ENCODE data around the gene AHSG. TPM values are rescaled to one million over a fixed set of nuclear protein-coding genes. Genes with fewer than 3 reads are reported as not detected.
A peak's percentile ranks its signal among the peaks of the same experiment; 100 is the strongest.

Gene AHSG
- total RNA-seq, 1 donor from 2014 or later = not detected

DNA sequence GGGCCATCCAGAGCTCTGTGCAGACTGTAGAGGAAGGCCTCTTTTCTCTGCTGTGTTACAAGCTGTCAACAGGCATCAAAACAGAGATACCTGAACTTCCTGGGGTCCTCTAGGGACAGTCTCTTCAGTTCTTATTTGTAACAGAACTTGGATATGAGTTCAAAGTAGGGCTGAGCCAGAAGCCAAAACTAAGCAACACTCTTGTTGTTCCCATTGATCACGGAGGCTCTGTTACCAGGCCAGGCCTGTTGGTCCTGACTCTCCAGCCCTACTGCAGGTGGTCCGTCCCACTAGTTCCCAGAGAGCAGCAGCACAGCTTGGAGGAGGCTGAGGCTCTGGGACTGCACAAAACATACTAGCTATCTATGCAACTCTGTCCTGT, 13.1 kb upstream of the AHSG start:
- DNase-seq (ENCODE audit: low read depth) = no peak
- H2AFZ ChIP-seq (ENCODE audit: low read depth, low read length) = no peak overlapping the region
- FAIRE-seq = no peak

DNA sequence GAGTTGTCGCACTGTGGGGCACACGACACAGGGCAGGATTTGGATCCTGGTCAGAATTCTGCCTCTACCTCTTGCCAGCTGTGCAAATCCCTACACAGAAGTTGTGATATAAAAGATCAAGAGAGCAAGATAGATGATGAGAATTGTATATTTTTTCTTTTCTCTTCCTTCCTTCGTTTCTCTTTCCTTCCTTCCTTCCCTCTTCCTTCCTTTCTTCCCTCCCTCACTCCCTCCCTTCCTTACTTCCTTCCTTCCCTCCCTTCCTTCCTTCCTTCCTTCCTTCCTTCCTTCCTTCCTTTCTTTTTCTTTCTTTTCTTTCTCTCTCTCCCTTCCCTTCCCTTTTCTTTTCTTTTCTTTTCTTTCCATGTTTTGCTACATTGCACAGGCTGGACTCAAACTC, 12.0 kb upstream of the AHSG start:
- Histone ChIP-seq H3K9ac (ENCODE audit: low read length) (no peak overlapping the region), H3K27ac (ENCODE audit: low read depth, low read length) (no peak overlapping the region), H3K79me2 (ENCODE audit: insufficient read depth, low read length) (no peaks in the 10 kb centered on the region), H3K9me3 (ENCODE audit: insufficient read depth, low read depth, low read length) (no peaks in the 10 kb centered on the region), H3K36me3 (ENCODE audit: insufficient read depth, low read length) (no peaks in the 10 kb centered on the region), H4K20me1 (ENCODE audit: insufficient read depth, low read length) (no peaks in the 10 kb centered on the region), H2AFZ (ENCODE audit: low read depth, low read length) (no peak overlapping the region), H3K4me2 (ENCODE audit: low read length) (no peak overlapping the region), H3K4me1 (ENCODE audit: insufficient read depth, low read length) (peaks cover 6% of the 10 kb centered on the region), H3K4me3 (ENCODE audit: insufficient read depth, low read depth, low read length) (no peak overlapping the region), H3K27me3 (ENCODE audit: insufficient read depth, low read length) (peaks cover 2% of the 10 kb centered on the region)
- no peak for TF ChIP-seq EZH2 (IDR thresholded peaks at IDR 0.05; ENCODE audit: insufficient read depth, low read length)
- TF ChIP-seq, protein P1, sequence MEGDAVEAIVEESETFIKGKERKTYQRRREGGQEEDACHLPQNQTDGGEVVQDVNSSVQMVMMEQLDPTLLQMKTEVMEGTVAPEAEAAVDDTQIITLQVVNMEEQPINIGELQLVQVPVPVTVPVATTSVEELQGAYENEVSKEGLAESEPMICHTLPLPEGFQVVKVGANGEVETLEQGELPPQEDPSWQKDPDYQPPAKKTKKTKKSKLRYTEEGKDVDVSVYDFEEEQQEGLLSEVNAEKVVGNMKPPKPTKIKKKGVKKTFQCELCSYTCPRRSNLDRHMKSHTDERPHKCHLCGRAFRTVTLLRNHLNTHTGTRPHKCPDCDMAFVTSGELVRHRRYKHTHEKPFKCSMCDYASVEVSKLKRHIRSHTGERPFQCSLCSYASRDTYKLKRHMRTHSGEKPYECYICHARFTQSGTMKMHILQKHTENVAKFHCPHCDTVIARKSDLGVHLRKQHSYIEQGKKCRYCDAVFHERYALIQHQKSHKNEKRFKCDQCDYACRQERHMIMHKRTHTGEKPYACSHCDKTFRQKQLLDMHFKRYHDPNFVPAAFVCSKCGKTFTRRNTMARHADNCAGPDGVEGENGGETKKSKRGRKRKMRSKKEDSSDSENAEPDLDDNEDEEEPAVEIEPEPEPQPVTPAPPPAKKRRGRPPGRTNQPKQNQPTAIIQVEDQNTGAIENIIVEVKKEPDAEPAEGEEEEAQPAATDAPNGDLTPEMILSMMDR (IDR thresholded peaks at IDR 0.05; ENCODE audit: insufficient read depth, low read depth, low read length) = no peak
- Mint-ChIP-seq H3K4me1 (ENCODE audit: low read depth, unreplicated experiment) (peaks cover 13% of the 10 kb centered on the region), H3K9me3 (ENCODE audit: unreplicated experiment) (no peaks in the 10 kb centered on the region), H3K27ac (ENCODE audit: unreplicated experiment) (no peak overlapping the region), H3K4me3 (ENCODE audit: unreplicated experiment) (no peak overlapping the region), H3K27me3 (ENCODE audit: low read depth, unreplicated experiment) (peaks cover 12% of the 10 kb centered on the region), H3K36me3 (ENCODE audit: low read depth, unreplicated experiment) (no peaks in the 10 kb centered on the region)
- FAIRE-seq (no peak), DNase-seq (ENCODE audit: low read depth) (no peak)

More for the DNA sequence above, 13.1 kb upstream of the AHSG start:
- H3K4me3 ChIP-seq (ENCODE audit: insufficient read depth, low read depth, low read length) = no peak overlapping the region
- Mint-ChIP-seq H3K4me1 (ENCODE audit: low read depth, unreplicated experiment) (peaks cover 13% of the 10 kb centered on the region), H3K4me3 (ENCODE audit: unreplicated experiment) (no peak overlapping the region), H3K9me3 (ENCODE audit: unreplicated experiment) (no peaks in the 10 kb centered on the region), H3K36me3 (ENCODE audit: low read depth, unreplicated experiment) (no peaks in the 10 kb centered on the region), H3K27me3 (ENCODE audit: low read depth, unreplicated experiment) (peaks cover 6% of the 10 kb centered on the region), H3K27ac (ENCODE audit: unreplicated experiment) (no peak overlapping the region)
- H3K9ac ChIP-seq (ENCODE audit: low read length) = no peak overlapping the region
- TF ChIP-seq EZH2 (IDR thresholded peaks at IDR 0.05; ENCODE audit: insufficient read depth, low read length) = no peak
- TF ChIP-seq, protein P1 (IDR thresholded peaks at IDR 0.05; ENCODE audit: insufficient read depth, low read depth, low read length) = no peak
- no peaks in the 10 kb centered on the region for H3K9me3 ChIP-seq (ENCODE audit: insufficient read depth, low read depth, low read length)
- H4K20me1 ChIP-seq (ENCODE audit: insufficient read depth, low read length) = no peaks in the 10 kb centered on the region
- no peak overlapping the region for H3K27ac ChIP-seq (ENCODE audit: low read depth, low read length)
- H3K4me1 ChIP-seq (ENCODE audit: insufficient read depth, low read length) = peaks cover 6% of the 10 kb centered on the region
- no peaks in the 10 kb centered on the region for H3K36me3 ChIP-seq (ENCODE audit: insufficient read depth, low read length)
- no peaks in the 10 kb centered on the region for H3K79me2 ChIP-seq (ENCODE audit: insufficient read depth, low read length)
- peaks cover 2% of the 10 kb centered on the region for H3K27me3 ChIP-seq (ENCODE audit: insufficient read depth, low read length)
- H3K4me2 ChIP-seq (ENCODE audit: low read length) = no peak overlapping the region

DNA sequence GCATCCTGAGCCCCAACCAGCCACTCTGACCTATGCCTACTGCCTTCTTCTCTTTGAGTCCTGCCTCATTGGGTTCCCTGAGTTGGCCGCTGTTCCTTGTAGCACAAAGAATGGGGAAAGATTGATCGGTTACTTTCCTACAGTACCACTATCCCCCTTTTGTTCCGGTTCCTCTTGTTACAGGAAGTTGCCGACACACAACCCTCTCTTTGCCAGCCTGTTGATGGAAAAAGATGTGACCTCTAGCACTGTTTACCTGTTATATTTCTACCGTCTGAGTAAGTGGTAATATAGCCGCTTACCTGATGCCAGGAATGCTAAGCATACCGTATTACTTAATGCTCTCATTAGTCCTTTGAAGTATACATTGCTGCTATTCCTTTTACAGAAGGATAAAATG, 9.7 kb upstream of the AHSG start:
- no peak for TF ChIP-seq EZH2 (IDR thresholded peaks at IDR 0.05; ENCODE audit: insufficient read depth, low read length)
- TF ChIP-seq, protein P1 (IDR thresholded peaks at IDR 0.05; ENCODE audit: insufficient read depth, low read depth, low read length) = no peak
- H3K9ac ChIP-seq (ENCODE audit: low read length) = no peak overlapping the region

More for the DNA sequence above, 9.7 kb upstream of the AHSG start:
- no peak overlapping the region for H3K4me2 ChIP-seq (ENCODE audit: low read length)
- no peaks in the 10 kb centered on the region for H3K36me3 ChIP-seq (ENCODE audit: insufficient read depth, low read length)
- Mint-ChIP-seq H3K4me1 (ENCODE audit: low read depth, unreplicated experiment) (peaks cover 9% of the 10 kb centered on the region), H3K9me3 (ENCODE audit: unreplicated experiment) (no peaks in the 10 kb centered on the region), H3K4me3 (ENCODE audit: unreplicated experiment) (peak overlapping the region; percentile 60), H3K27me3 (ENCODE audit: low read depth, unreplicated experiment) (peaks cover 12% of the 10 kb centered on the region), H3K36me3 (ENCODE audit: low read depth, unreplicated experiment) (no peaks in the 10 kb centered on the region), H3K27ac (ENCODE audit: unreplicated experiment) (peak overlapping the region; percentile 58)
- peaks cover 4% of the 10 kb centered on the region for H3K4me1 ChIP-seq (ENCODE audit: insufficient read depth, low read length)
- H2AFZ ChIP-seq (ENCODE audit: low read depth, low read length) = no peak overlapping the region
- FAIRE-seq = no peak
- no peak for DNase-seq (ENCODE audit: low read depth)
- H3K27me3 ChIP-seq (ENCODE audit: insufficient read depth, low read length) = peaks cover 2% of the 10 kb centered on the region
- no peaks in the 10 kb centered on the region for H3K9me3 ChIP-seq (ENCODE audit: insufficient read depth, low read depth, low read length)
- no peaks in the 10 kb centered on the region for H3K79me2 ChIP-seq (ENCODE audit: insufficient read depth, low read length)
- no peak overlapping the region for H3K27ac ChIP-seq (ENCODE audit: low read depth, low read length)
- no peak overlapping the region for H3K4me3 ChIP-seq (ENCODE audit: insufficient read depth, low read depth, low read length)
- H4K20me1 ChIP-seq (ENCODE audit: insufficient read depth, low read length) = no peaks in the 10 kb centered on the region

All from astrocyte (in vitro differentiated cells and primary cell).